ENCODE results near the gene ZNF526.
A peak's percentile ranks its signal among the peaks of the same experiment; 100 is the strongest.

ZNF526 gene, protein sequence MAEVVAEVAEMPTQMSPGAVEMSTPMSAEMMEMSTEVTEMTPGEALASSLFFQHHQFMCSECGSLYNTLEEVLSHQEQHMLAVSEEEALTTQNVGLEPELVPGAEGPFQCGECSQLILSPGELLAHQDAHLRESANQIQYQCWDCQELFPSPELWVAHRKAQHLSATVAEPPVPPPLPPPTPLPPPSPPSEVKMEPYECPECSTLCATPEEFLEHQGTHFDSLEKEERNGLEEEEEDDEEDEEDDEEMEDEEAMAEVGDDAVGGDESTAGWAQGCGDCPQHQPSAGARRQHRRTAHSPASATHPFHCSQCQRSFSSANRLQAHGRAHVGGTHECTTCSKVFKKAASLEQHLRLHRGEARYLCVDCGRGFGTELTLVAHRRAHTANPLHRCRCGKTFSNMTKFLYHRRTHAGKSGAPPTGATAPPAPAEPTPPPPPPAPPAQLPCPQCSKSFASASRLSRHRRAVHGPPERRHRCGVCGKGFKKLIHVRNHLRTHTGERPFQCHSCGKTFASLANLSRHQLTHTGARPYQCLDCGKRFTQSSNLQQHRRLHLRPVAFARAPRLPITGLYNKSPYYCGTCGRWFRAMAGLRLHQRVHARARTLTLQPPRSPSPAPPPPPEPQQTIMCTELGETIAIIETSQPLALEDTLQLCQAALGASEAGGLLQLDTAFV

DNA sequence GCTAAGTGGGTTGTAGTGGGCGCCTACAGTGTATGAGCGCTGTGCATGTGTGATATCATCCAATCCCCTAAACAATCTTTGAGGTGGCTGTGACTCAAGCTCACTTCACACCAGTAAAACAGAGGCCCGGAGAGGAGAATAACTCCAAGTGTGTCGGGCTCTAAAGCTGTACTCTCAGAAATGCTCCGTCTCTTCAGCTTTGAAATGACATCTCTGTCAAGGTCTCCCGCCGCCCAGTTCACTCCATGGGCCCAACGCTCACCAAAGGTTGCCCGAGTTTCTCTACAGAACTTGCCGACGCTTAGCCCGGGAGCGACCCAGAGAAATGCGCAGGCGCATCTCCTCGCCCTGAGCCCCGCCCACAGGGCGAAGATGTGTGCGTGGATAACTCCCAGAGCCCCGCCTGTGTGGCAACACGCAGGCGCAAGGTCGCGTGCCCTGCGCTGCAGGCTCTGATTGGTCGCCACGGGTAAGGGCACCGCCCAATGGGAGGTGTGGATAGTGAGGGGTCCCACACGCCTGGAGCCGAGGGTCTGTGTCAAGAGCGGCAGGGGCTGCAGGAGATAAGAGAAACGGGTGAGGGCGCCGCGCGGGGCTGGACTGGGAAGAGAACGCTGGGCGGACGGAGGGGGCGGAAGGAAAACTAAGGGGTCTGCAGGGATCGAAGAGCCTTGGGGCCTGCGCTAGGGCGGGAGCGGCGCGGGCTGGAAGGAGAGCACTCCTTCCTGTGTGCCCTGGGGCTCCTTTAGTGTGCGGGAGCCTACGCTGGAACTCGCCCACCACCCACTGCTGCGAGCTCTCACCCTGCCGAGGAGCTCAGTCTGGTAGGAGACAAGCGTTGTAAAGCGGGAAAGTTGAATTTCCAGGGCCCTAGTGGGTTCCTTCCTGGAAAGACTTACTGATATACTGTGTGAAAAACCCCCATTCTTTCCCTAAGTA, at the start of gene ZNF526:
Gene ZNF526 (plus strand): TSS at position 501 of the 939 bp plus-strand sequence. CDS start 4,092 bp downstream, outside the sequence.
- peak; percentile 76 for DNase-seq

DNA sequence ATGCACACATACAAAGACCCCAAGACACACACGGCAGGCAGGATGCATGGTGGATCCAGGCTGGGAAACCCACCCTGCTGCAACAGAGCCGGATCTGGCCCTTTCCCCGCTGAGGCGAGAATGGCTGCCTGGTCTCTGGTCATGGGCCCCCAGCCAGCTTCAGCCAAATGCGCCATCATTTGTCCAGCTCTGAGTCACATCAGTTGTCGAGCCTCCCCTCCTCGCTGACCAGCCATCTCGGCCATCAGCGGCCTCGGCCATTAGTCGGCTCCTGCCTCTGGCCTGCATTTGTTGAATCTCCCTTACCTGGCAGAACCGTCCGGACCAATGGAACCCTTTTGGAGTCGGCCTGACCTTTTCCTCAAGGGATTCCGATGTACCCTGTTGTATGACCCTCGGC, 49.4 kb upstream of the ZNF526 start:
- no peak for DNase-seq

DNA sequence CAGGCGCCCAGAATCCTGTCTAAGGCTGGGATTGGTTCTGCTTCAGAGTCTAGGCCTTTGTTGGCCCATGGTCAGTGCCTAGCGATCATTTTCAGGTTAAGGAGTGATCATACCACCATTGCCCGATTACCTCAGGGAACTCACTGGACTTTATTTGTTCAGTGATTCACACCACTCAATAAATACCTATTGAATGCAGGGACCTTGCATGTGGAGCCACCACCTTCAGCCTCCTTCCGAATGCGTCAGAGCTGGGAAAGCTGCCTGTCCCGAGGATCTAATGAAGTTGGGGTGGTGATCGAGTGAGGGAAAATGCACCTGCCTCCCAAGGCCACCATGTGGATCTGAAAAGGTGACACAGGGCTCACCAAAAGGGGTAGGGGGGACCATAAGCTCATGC, 47.9 kb upstream of the ZNF526 start:
- no peak for DNase-seq

DNA sequence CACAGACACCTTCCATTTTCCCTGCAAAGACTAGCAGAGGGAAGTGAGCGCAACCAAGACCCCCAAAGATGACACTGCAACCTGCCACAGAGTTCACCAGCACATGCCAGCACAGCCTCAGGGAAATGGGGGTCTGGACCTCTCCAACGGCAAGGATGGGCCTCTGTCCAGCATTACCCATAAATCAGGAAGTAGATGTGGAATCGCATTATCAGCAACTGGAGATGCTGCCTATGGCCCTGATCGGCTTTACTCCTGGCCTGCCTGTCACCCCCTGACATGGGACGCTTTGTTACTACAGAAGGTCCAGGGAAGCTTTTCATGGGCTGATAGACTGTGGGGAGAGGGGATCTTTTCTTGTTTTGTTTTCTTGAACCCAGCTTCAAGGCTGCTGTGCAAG, 46.4 kb upstream of the ZNF526 start:
- no peak for DNase-seq

DNA sequence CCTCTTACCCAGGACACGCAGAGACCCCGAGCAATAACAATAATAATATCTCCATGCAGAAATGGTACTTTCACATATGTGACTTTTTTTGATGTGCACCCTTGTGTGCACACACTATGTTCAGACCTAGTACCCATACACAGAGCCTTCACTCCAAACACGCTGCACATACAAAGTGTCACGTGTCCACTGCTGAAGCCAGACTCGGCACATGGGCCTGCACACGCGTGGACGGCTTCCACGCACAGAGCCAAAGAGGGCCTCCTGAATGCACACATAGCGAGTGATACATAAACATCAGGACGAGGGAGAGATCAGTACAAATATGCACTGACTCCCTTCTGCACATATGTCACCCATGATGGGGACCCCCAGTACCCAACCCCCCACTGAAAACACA, 45.9 kb upstream of the ZNF526 start:
- DNase-seq, result no peak

DNA sequence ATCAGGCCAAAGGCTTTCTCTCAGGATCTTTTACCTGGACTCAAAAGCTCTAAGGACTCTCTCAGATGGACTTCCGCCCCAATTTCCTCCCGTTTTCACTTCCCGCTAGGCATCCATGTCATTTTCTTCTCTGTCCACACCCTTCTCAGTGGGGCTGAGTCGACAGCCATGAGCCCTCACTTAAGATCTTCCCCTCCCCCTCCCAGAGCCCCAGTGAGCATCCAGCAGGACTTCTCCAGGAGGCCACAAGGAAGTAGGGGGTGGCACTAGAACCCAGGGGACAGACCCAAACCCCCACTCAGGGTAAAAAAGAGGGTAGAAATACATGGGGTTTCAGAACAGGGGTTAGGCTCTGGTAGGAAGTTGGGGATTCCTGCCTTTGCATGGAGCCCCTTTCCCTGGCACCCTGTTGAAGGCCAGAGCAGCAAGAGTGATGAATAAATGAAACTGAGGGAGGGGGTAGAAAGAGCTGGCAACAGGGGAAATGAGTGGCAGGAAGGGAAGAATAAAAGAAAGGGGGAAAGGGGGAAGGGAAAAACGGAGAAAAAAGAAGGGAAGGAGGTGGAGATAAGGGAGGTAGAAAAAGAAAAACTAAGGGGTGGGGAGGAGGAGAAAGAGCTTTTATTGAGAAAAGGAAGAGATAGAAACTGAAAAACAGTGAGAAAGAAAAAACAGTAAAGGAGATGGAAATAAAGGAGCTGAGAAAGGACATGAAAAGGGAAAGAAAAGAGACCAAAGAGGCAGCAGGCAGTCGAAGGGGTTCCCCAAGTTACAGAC, 45.0 kb upstream of the ZNF526 start:
- DNase-seq, result no peak

DNA sequence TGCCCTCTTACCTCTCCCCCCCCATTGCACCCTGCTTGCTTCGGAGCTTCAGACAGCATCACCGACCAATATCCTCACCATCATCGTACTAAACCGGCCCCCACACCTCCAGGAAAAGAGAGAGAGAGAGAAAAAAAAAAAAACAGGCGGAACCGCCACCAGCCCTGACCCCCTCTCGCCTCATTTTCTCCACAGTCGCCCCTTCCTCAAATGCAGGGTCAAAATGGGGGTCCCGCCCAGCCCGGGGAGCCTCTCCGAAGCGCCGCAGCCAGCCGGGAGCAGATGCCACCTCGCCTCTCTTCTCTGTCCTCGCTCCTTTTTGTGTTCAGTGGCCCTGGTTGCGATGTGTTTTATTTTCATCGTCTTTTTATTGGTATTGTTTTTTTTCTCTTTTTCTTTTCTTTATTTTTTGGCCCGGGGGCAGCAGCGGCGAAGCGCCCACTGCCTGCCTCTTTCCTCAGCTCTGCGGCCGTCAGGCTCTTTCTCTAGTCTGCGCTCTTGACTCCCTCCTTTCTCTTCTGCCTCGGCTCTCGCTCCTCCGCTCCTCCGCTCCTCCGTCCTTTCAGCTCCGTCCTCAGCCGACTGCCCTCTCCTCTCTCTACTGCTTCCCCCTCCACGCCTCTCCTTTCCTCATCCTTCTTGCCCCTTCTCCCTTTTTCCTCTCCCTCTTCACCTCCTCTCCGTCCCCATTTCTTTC, 44.0 kb upstream of the ZNF526 start:
- DNase-seq, result no peak

DNA sequence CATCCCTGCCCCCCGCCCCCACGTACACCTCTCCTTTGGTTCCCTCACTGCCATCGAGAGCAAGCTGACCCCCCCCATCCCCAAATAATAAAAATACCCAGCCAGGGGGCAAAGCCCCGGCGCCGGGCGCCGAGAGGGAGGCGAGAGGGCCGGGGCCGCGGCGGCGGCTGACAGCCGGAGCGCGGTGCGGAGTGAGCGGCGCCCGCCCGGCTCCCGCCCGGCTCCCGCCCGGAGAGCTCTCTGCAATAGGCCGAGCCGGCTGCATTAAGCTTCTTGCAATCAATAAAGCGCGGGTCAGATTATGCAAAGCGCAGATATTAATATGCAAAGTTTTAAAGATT, 43.5 kb upstream of the ZNF526 start:
- no peak for DNase-seq

DNA sequence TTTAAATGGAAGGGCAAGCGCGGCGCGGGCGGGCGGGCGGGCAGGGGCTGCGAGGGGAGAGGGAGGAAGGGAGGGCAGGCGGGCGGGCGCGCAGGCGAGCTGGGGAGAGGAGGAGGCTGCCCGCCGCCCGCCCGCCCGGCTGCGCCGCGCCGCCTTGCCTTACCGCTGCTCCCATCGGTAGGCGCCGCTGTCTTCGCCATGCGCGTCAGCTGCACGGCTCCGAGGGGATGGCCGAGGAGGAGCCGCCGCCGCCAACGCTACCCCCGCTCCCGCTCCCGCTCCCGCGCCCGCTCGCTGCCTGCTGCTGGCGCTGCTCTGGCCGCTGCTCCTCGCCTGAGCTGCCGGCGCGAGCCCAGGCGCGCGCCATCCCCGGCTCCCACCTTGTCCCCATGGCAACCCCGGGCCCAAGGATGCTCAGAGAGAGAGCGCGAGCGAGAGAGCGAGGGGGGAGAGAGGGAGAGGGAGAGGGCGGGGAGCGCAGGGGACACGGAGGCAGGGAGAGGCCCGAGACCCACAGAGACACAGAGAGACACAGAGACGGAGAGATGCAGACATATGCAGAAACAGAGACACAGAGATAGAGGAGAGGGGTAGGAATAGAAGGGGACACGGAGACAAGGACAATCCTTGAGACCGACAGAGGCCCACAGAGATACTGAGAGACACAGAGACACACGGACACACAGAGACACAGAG, 43.0 kb upstream of the ZNF526 start:
- DNase-seq, result peak; percentile 60

DNA sequence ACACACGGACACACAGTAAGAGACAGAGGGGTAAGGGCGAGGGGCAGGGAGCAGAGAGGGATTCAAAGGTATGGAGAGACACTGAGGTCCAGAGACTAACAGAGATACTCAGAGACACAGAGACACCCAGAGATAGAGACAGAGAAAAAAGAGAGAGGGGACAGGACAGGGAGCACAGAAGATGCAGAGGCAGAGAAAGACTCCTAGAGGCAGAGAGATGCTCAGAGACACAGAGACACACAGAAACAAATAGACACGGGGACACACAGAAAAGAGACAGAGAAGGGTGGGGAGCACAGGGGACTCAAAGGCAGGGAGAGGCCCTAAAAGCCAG, 42.5 kb upstream of the ZNF526 start:
- DNase-seq, result no peak

DNA sequence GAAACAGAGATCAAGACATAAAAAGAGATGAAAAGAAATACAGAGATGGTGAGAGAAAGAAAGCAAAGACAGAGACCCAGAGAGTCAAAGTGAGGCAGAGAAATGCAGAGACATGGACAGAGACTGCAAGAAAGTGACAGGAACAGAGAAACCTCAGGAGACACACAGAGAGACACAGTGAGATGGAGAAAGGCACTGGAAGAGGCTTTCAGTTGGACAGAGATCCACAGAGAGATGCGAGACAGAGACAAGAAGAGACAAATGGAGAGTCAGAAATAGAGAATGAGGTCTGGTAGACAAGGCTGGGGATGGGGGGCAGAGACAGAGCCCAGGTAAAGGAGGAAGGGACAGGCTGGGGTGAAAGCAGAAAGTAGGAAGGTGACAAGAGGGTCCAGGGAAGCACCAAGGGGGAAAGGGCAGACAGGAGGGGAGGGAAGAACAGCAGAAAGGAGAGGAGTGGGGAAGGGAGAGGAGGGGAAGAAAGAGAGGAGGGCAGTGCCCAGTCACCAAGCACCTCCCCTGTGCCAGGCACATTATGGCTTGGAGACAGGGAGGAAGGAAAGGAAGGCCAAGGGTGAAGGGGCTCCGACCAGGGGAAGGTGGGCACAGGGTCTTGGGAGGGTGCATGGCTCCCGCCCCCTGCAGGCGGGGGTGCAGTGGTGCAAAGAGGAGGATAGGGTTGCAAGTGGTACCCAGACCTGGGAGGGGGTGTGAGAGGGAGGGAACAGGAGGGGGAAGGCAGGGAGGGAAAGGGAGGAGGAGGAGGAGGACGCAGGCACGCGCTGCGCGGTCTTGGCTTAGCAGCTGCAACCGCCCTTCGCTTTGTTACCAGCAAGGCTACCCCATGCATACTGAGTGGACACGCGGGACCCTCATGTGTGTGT, 41.1 kb upstream of the ZNF526 start:
- no peak for DNase-seq

DNA sequence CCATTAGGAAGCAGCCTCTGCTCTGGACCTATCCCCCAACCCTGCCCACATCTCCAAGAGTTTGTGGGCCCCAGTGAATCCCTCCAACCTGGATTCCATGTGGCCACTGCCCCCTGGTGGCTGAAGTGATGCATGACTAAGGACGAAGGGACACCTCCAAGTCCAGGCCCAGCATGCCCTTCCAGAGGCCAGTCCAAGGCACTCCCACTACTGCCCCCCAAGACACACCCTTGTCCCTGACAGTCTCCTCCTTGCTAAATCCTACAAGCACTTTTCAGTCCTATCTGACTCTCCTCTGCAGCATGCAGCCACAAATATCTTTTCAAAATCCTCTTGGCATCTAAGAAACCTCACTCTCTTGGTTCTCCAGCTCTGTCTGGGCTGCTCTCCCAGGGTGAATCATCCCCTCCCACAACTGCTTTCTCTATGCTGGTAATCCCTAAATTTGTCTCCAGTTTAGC, 35.7 kb upstream of the ZNF526 start:
- peak; percentile 20 for DNase-seq

DNA sequence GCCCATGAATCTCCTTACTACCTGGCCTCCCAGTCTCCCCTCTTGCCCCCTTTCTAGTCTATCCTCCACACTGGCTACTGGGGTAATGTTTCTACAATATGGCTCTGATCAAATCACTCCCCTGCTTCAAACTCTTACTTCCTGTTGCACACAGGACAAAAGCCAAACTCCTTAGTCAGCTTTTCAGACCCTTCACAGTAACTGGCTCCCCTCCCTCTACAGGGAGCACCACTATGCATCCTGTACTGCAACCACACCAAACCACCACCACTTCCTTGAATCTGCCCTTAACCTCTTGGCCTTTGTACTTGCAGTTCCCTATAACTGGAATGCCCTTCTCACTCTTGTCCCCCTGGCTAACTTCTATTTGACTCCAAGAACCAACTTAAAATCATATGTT, 34.8 kb upstream of the ZNF526 start:
- no peak for DNase-seq

DNA sequence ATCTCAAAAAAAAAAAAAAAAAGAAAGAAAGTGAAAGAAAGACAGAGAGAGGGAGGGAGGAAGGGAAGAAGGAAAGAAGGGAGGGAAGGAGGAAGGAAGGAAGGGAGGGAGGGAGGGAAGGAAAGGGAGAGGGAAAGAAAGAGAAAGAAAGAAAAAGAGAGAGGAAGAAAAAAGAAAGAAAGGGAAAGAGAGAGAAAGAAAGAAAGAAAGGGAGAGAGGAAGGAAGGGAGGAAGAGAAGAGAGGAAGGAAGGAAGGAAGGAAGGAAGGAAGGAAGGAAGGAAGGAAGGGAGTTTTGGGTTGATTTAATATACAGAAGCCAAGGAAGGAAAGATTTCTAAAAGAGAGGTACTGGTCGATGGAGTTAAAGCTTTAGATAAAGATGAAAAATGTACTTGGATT, 31.4 kb upstream of the ZNF526 start:
- no peak for DNase-seq

DNA sequence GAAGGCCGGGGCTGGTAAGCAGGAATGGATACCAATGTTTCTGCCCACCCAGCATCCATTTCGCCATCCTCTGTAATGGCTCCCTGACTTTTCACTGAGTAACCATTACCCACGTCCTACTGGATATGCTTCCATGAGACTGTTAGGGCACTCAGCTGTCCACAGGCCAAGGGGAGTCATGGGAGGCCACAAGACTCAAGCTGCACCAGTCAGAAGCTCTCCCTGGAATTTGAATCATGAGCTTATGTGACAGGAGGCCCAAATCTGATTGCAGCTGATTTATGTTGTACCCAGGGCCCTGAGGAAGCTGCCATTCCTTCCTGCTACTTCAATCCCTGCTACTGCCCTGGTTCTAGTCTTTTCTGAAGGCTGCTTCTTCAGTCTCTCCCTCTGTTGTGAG, 31.0 kb upstream of the ZNF526 start:
- DNase-seq, result no peak

DNA sequence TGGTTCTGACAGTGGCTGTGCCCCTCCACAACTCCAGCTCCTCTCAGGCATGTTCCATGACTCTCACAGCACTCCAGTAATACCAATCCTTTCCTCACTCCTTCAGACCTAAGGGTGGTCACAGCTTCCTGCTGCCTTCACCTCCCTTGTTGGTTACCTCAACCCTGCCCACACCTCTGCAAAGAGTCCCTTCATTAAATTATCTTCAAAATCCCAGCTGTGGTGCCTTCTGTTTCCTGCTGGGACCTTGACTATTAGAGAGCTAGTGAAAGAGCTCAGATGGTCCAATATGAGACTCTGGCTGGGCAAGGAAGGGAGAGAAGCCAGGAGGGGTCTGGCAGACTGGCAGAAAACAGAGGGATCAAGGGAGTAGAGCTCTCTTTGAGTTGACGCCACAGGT, 28.8 kb upstream of the ZNF526 start:
- DNase-seq, result no peak

DNA sequence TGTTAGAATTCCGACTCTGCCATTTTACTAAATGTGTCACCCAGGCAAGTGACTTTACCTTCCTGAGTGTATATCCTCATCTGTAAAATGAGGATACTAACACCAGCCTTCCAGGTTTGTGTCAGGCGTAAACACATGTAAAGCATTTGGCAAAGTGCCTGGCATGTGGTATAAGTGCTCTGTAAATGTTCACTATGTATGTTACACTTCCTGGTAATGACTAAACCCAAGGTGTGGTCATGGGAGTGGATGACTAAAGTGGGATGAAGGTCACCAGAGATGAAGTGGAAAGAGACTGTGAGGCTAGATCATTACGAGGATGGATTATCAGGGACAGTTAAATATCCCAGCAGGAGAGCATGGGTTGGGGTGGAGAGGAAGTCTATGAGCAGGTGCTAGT, 28.3 kb upstream of the ZNF526 start:
- no peak for DNase-seq

DNA sequence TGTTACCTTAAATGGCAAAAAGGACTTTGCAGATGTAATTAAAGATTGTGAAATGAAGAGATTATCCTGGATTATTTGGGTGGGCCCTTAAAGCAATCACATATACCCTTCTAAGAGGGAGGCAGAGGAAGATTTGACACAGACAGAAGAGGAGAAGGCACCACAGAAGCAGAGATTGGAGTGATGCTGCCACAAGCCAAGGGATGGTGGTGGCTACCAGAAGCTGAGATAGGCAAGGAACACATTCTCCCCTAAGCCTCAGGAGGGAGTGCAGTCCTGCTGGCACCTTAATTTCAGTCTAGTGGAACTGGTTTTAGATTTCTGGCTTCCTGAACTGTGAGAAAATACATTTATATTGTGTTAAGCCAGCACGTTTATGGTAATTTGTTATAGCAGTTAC, 26.8 kb upstream of the ZNF526 start:
- DNase-seq, result no peak

DNA sequence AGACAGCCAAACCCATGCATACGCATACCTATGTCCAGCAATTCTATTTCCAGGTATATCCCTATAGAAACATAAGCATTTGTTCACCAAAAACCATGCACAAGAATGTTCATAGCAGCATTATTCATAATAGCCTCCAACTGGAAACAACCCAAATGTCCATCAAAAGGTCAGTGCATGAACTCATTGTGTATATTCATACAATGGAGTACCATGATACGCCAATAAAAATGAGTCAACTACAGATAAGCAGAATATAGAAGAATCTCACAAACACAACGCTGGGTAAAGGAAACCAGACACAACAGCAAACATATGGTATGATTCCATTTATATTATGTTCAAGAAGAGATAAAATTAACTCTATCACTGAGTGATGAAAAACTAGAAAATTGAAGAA, 26.4 kb upstream of the ZNF526 start:
- DNase-seq, result no peak

Measured in NCI-H1417 treated with DMSO at 0.1 percent for 48 hours (cell line).